GM13976 (cell line): ENCODE results near the gene FLNC.

ENCODE experiments used
- DNase-seq: peaks from one replicate; pipeline ENCODE4 v3.0.0; 2012; ENCODE audit warnings: low spot score
- in situ Hi-C: fragments of 300-500 bp; cut with MboI; formaldehyde crosslinking; loops from one replicate; pipeline ENCODE4 v1.12.0; 2022; ENCODE audit warnings: low sequenced_read_pairs, mixed read lengths, inconsistent platforms; ENCODE audit not compliant: unreplicated experiment
- TF ChIP-seq, protein P1 (sequence below): IDR thresholded peaks from 2 replicates; pipeline ENCODE4 v1.5.1; 2012; ENCODE audit warnings: borderline replicate concordance, mild to moderate bottlenecking; ENCODE audit not compliant: insufficient read depth; ENCODE audit errors: extremely low read depth, missing control alignments, control extremely low read depth

FLNC gene

DNA sequence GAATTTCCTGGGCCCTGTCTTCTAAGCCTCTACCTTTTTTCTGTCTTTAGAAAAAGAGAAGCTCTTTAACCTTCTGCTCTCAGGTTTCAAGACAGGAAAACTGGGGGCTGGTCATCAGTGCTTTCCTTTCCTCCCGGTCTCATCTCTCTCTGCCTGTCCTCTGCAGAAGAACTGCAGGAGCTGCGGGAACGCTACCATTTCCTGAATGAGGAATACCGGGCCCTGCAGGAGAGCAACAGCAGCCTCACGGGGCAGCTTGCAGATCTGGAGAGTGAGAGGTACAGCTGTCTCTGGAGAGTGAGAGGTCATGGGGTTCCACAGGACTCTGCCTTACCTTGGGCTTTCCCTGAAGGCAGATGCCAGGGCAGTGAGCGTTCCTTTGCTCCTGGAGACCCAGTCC lies 25.7 kb upstream of the FLNC start:
- in situ Hi-C loops: no loop called here
- TF ChIP-seq, protein P1, sequence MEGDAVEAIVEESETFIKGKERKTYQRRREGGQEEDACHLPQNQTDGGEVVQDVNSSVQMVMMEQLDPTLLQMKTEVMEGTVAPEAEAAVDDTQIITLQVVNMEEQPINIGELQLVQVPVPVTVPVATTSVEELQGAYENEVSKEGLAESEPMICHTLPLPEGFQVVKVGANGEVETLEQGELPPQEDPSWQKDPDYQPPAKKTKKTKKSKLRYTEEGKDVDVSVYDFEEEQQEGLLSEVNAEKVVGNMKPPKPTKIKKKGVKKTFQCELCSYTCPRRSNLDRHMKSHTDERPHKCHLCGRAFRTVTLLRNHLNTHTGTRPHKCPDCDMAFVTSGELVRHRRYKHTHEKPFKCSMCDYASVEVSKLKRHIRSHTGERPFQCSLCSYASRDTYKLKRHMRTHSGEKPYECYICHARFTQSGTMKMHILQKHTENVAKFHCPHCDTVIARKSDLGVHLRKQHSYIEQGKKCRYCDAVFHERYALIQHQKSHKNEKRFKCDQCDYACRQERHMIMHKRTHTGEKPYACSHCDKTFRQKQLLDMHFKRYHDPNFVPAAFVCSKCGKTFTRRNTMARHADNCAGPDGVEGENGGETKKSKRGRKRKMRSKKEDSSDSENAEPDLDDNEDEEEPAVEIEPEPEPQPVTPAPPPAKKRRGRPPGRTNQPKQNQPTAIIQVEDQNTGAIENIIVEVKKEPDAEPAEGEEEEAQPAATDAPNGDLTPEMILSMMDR: no peak
- DNase-seq: no peak

DNA sequence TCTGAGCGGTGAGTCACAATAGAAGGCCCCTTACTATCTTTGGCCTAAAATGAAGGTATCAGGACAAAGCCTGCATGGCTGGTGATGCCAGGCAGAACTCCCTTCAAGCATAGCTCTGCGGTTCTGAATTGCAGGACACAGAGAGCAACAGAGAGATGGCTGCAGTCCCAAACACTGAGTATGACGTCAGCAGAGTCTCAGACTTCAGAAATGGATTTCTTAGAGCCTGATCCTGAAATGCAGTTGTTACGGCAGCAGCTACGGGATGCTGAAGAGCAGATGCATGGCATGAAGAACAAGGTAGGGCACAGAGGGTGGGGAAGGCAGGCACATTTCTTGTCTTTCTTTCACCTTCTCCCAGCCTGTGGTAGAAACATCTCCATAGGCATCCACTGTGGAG lies 25.0 kb upstream of the FLNC start:
- DNase-seq: no peak
- in situ Hi-C loops: no loop called here
- TF ChIP-seq, protein P1: no peak

DNA sequence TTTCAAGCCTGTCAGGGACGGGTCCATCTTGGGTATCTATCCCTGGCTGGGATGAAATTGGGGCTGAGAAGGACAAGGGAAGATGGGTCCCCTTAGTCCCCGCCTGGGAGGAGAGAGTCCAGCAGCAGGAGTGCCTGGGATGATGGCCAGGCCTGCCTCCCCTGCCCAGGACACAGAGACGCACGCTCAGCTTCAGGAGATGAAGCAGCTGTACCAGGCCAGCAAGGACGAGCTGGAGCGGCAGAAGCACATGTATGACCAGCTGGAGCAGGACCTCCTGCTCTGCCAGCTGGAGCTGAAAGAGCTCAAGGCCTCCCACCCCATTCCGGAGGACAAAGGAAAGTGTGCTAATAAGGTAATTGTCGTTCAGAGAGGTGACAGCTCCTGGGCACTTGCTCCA lies 23.0 kb upstream of the FLNC start:
- in situ Hi-C loops: no loop called here
- DNase-seq: no peak
- TF ChIP-seq, protein P1: no peak

DNA sequence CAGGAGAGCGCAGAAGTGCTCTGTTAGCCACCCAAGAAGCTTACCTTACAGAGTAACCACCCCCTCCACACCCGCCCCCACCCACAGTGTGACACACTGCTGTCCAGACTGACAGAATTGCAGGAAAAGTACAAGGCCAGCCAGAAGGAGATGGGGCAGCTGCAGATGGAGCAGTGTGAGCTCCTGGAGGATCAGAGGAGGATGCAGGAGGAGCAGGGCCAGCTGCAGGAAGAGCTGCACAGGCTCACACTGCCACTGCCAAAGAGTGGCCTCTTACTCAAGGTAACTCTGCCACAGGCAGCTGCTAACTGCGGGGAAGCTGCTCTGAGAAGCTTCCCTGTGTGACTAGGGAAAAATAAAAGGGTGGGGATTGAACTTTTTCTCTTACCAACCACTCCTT lies 20.8 kb upstream of the FLNC start:
- no peak for DNase-seq
- TF ChIP-seq, protein P1: no peak
- in situ Hi-C loops: no loop called here

DNA sequence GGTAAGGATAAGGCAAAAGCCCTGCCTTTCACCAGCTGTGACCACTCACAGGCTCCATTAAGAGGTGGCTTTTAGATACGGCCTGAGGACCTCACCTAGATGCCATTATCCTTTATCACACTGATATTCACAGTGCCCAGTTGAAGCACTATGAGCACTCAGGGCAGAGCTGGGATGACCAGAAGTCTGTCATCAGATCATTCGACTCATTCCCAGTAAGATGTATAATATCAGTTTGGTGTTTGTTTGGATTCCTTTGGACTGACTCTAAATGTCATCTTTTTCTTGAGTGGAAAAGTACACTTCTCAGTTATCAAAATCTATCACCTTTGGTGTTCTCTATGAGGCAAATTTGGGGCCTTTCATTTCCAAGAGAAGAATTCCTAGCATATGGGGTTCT lies 19.7 kb upstream of the FLNC start:
- TF ChIP-seq, protein P1: no peak
- in situ Hi-C loops: no loop called here
- DNase-seq: no peak

DNA sequence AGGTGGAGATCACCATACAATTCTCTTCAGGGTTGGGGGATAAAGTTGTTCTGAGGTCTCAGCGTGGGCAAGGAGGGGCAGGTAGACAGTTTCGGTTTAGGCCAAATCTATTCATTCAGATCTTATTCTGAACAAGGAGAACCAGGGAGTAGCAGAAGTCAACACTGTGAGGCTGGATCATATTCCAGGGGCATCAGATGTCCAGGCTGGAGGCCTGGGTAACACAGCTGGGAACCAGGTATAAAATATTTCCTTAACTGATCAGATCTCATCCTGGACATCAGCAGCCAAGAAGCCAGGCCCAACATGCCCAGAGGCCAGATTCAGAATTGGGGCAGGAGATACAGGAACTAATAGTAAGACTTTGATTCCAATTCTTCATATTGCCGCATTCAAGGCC lies 19.2 kb upstream of the FLNC start:
- no peak for DNase-seq
- in situ Hi-C loops: no loop called here
- TF ChIP-seq, protein P1: no peak
